OCI-LY1 (cell line): Measurements from ENCODE around the gene ZNF180.

Experiments used
- EZH2 ChIP-seq: fragments of 200-600 bp; sonication (generic), shearing (Covaris generic); IDR thresholded peaks from 2 replicates; pipeline ENCODE4 v1.8.0; 2017; ENCODE audit warnings: borderline replicate concordance, mixed run types, mild to moderate bottlenecking, antibody characterized with exemption, low read length, moderate library complexity, mixed read lengths
- TF ChIP-seq, protein P1 (sequence below): fragments of 200-600 bp; sonication (generic), shearing (Covaris generic); IDR thresholded peaks from 2 replicates; pipeline ENCODE4 v1.5.1; 2017; ENCODE audit warnings: mild to moderate bottlenecking, antibody characterized with exemption, low read length, moderate library complexity, mixed read lengths

GRCh38 chr19:44438441-44438840 lies 61.9 kb downstream of the ZNF180 start:
- TF ChIP-seq, protein P1, sequence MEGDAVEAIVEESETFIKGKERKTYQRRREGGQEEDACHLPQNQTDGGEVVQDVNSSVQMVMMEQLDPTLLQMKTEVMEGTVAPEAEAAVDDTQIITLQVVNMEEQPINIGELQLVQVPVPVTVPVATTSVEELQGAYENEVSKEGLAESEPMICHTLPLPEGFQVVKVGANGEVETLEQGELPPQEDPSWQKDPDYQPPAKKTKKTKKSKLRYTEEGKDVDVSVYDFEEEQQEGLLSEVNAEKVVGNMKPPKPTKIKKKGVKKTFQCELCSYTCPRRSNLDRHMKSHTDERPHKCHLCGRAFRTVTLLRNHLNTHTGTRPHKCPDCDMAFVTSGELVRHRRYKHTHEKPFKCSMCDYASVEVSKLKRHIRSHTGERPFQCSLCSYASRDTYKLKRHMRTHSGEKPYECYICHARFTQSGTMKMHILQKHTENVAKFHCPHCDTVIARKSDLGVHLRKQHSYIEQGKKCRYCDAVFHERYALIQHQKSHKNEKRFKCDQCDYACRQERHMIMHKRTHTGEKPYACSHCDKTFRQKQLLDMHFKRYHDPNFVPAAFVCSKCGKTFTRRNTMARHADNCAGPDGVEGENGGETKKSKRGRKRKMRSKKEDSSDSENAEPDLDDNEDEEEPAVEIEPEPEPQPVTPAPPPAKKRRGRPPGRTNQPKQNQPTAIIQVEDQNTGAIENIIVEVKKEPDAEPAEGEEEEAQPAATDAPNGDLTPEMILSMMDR: no peak
- no peak for TF ChIP-seq EZH2
